Measurements from ENCODE around the gene PPP1R7. TPM values are rescaled to one million over a fixed set of nuclear protein-coding genes. Genes with fewer than 3 reads are reported as not detected.
A peak's percentile ranks its signal among the peaks of the same experiment; 100 is the strongest.

Gene PPP1R7
- total RNA-seq, 2 experiments from 2014 or later, result 36.4 to 38.2 TPM

GRCh38 chr2:241129086-241129871 is 21.0 kb upstream of the PPP1R7 start:
- H3K36me3 Mint-ChIP-seq (ENCODE audit: low read depth), result peaks cover 27% of the 10 kb centered on the region
- H3K4me3 ChIP-seq (ENCODE audit: low read length), result no peak overlapping the region
- H3K9me3 Mint-ChIP-seq, result no peaks in the 10 kb centered on the region
- H3K27me3 ChIP-seq (ENCODE audit: control insufficient read depth in 1 of 2, insufficient read depth in 2 of 2, low read length in 2 of 2), result no peaks in the 10 kb centered on the region
- H3K36me3 ChIP-seq (ENCODE audit: insufficient read depth, low read length), result peaks cover 17% of the 10 kb centered on the region
- H3K4me1 Mint-ChIP-seq (ENCODE audit: low read depth), result peaks cover 13% of the 10 kb centered on the region
- CTCF ChIA-PET, result no interaction called here
- H3K27me3 Mint-ChIP-seq, result no peaks in the 10 kb centered on the region
- no peak for TF ChIP-seq CTCF (IDR thresholded peaks at IDR 0.05)
- H3K27ac Mint-ChIP-seq, result no peak overlapping the region
- H3K9me3 ChIP-seq (ENCODE audit: control insufficient read depth in 1 of 2, insufficient read depth in 1 of 2, low read length in 2 of 2), result no peaks in the 10 kb centered on the region
- ATAC-seq (ENCODE audit: poor library complexity) (no peak), DNase-seq (peak in 1 of 14 experiments; percentile 11)
- intact Hi-C loops (cut with DNase I, micrococcal nuclease), result no loop called here
- no peak overlapping the region for H3K27ac ChIP-seq (ENCODE audit: low read depth in 1 of 2, low read length in 2 of 2)
- no peak overlapping the region for H3K4me3 Mint-ChIP-seq
- POLR2A ChIA-PET, result interaction anchor here (1.0 to 1.6 kb wide), 2 partner anchors 20 to 27 kb away, joined by 3 to 4 read pairs; partner anchors contain the start of genes MTERF4 and PASK
- H3K4me1 ChIP-seq (ENCODE audit: insufficient read depth, low read length), result peaks cover 41% of the 10 kb centered on the region

GRCh38 chr2:241130316-241130715 is 20.0 kb upstream of the PPP1R7 start:
- peaks cover 35% of the 10 kb centered on the region for H3K36me3 Mint-ChIP-seq (ENCODE audit: low read depth)
- peaks cover 39% of the 10 kb centered on the region for H3K4me1 ChIP-seq (ENCODE audit: insufficient read depth, low read length)
- ATAC-seq (ENCODE audit: poor library complexity), result no peak

GRCh38 chr2:241131531-241131930 is 18.7 kb upstream of the PPP1R7 start:
- peaks cover 12% of the 10 kb centered on the region for H3K4me1 Mint-ChIP-seq (ENCODE audit: low read depth)
- no peaks in the 10 kb centered on the region for H3K27me3 ChIP-seq (ENCODE audit: control insufficient read depth in 1 of 2, insufficient read depth in 2 of 2, low read length in 2 of 2)
- no peaks in the 10 kb centered on the region for H3K9me3 Mint-ChIP-seq
- no peak overlapping the region for H3K27ac ChIP-seq (ENCODE audit: low read depth in 1 of 2, low read length in 2 of 2)
- ATAC-seq (ENCODE audit: poor library complexity) (no peak), DNase-seq (no peak)
- ChIA-PET CTCF (no interaction called here), POLR2A (no interaction called here)
- intact Hi-C loops (cut with DNase I, micrococcal nuclease), result no loop called here
- H3K27me3 Mint-ChIP-seq, result no peaks in the 10 kb centered on the region
- peaks cover 47% of the 10 kb centered on the region for H3K36me3 Mint-ChIP-seq (ENCODE audit: low read depth)
- H3K4me3 ChIP-seq (ENCODE audit: low read length), result no peak overlapping the region
- no peak overlapping the region for H3K27ac Mint-ChIP-seq
- peaks cover 28% of the 10 kb centered on the region for H3K4me1 ChIP-seq (ENCODE audit: insufficient read depth, low read length)
- H3K36me3 ChIP-seq (ENCODE audit: insufficient read depth, low read length), result peaks cover 29% of the 10 kb centered on the region
- no peak overlapping the region for H3K4me3 Mint-ChIP-seq
- no peak for TF ChIP-seq CTCF (IDR thresholded peaks at IDR 0.05)
- no peaks in the 10 kb centered on the region for H3K9me3 ChIP-seq (ENCODE audit: control insufficient read depth in 1 of 2, insufficient read depth in 1 of 2, low read length in 2 of 2)

More at GRCh38 chr2:241130316-241130715, 20.0 kb upstream of the PPP1R7 start:
- ChIA-PET CTCF (no interaction called here), POLR2A (interaction anchor here (1.0 to 1.6 kb wide), 2 partner anchors 19 to 28 kb away, joined by 3 to 4 read pairs; partner anchors contain the start of genes MTERF4 and PASK)
- H3K9me3 Mint-ChIP-seq, result no peaks in the 10 kb centered on the region
- peaks cover 12% of the 10 kb centered on the region for H3K4me1 Mint-ChIP-seq (ENCODE audit: low read depth)
- H3K27ac Mint-ChIP-seq, result no peak overlapping the region
- H3K9me3 ChIP-seq (ENCODE audit: control insufficient read depth in 1 of 2, insufficient read depth in 1 of 2, low read length in 2 of 2), result no peaks in the 10 kb centered on the region
- DNase-seq, result no peak
- no peaks in the 10 kb centered on the region for H3K27me3 ChIP-seq (ENCODE audit: control insufficient read depth in 1 of 2, insufficient read depth in 2 of 2, low read length in 2 of 2)
- H3K27me3 Mint-ChIP-seq, result no peaks in the 10 kb centered on the region
- H3K4me3 Mint-ChIP-seq, result no peak overlapping the region
- H3K27ac ChIP-seq (ENCODE audit: low read depth in 1 of 2, low read length in 2 of 2), result no peak overlapping the region
- TF ChIP-seq CTCF (IDR thresholded peaks at IDR 0.05), result no peak
- intact Hi-C loops (cut with DNase I, micrococcal nuclease), result loop anchor here in 1 of 2 experiments (1.0 kb wide), 1 partner anchor 30 kb away; no protein-coding TSS in a partner anchor
- H3K4me3 ChIP-seq (ENCODE audit: low read length), result no peak overlapping the region
- H3K36me3 ChIP-seq (ENCODE audit: insufficient read depth, low read length), result peaks cover 24% of the 10 kb centered on the region

Data from CD4-positive, alpha-beta T cell (primary cell).